Measurements from ENCODE around the gene SIVA1. TPM values are rescaled to one million over a fixed set of nuclear protein-coding genes. Genes with fewer than 3 reads are reported as not detected.
A peak's percentile ranks its signal among the peaks of the same experiment; 100 is the strongest.

Gene SIVA1
- polyA plus RNA-seq, 1 of the 3 experiments (the other 2 are of a cell fraction) = 137 TPM

DNA sequence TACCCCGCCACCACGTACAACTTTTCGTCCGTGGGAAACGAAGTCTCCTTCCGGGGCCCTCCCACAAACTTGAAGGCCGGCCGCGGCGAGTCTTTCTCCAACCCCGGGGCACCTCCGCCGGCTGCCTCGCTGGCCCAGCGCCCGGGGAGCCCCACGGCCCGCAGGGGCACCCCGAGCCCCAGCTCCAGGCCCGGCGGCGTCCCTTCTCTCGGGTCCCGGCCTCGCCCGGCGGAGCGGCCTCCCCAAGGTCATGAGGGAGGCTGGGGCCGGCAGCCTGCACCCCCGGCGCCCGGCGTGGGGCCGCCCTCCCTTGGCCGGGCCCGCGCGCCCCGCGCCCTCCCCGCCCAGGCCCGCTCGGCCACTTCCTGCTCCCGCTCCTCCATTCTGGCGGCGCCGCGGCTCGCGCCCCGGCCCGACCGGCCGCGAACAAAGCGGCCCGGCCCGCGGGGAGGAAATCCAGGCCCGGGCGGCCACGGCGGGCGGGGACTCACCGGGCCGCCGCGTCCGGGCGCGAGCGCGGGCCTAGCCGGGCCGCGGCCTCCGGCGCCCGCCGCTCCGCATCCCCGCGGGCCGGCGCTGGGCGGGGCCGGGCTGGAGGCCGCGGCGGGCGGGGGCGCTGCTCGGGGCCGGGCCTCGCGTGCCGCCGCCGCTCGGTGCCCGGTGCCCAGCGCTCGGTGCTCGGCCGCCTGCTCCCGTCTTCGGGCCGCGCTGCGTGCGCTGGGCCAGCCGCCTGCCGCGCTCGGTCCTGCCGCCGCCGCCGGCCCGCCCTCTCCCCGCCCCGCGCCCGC is 42.2 kb downstream of the SIVA1 start, which contains the start of gene AKT1:
TSS of gene AKT1 (minus strand) at position 756 of the 788 bp plus-strand sequence. CDS start 3,105 bp downstream, outside the sequence.
- peak; percentile 82 for DNase-seq
- CTCF ChIA-PET = interaction anchor here (0.8 to 4.2 kb wide), 6 partner anchors 10 to 71 kb away, joined by 3 to 25 read pairs (median 8); partner anchors contain the start of gene ADSS1
- WGBS (ENCODE audit: low lambda C conversion rate) = no CpG with 5 or more reads among the region's 124 CpGs

GRCh38 chr14:104795781-104796686 is 43.1 kb downstream of the SIVA1 start:
- 80% methylated on average over 6 of the region's 55 CpGs for WGBS (ENCODE audit: low lambda C conversion rate)

More for the DNA sequence above, 42.2 kb downstream of the SIVA1 start, which contains the start of gene AKT1:
- H3K36me3 ChIP-seq (replicated peaks in 1 of 2; ENCODE audit: control insufficient read depth in 1 of 2, insufficient read depth in 2 of 2, low read length in 1 of 2) = peaks cover 0 to 19% of the 10 kb centered on the region in 2 experiments
- peaks cover 8 to 47% of the 10 kb centered on the region in 2 experiments; a peak in 3 of 4 replicates for H3K4me1 ChIP-seq (ENCODE audit: control insufficient read depth in 1 of 2, insufficient read depth in 2 of 2, low read depth in 1 of 2, low read length in 1 of 2)
- H3K79me2 ChIP-seq (ENCODE audit: insufficient read depth) = peaks cover 49% of the 10 kb centered on the region
- no peaks in the 10 kb centered on the region for H3K9me2 ChIP-seq
- TF ChIP-seq IRF3 (IDR thresholded peaks at IDR 0.05; ENCODE audit: low read depth, low read length) (no peak), RFX5 (IDR thresholded peaks at IDR 0.05; ENCODE audit: low read length) (no peak), NRF1 (IDR thresholded peaks at IDR 0.05; ENCODE audit: low read depth, low read length) (no peak), POLR2AphosphoS5 (IDR thresholded peaks at IDR 0.05; ENCODE audit: low read depth, low read length) (no peak), RCOR1 (IDR thresholded peaks at IDR 0.05; ENCODE audit: low read length) (no peak)
- POLR2A ChIA-PET = interaction anchor here (1.1 kb wide), 1 partner anchor 42 kb away, joined by 3 read pairs; the partner anchor contains the start of gene SIVA1
- peak within 1 kb of the TSS; percentile 91 for H2AFZ ChIP-seq (ENCODE audit: low read depth)
- peaks cover 46% of the 10 kb centered on the region for H4K20me1 ChIP-seq (ENCODE audit: insufficient read depth)
- H3K4me2 ChIP-seq = peak within 1 kb of the TSS; percentile 100
- peak within 1 kb of the TSS; percentile 79 to 84 for H3K4me3 ChIP-seq (ENCODE audit: low read depth in 2 of 2, low read length in 1 of 2)
- peaks cover 19% of the 10 kb centered on the region for H3F3A ChIP-seq (replicated peaks; ENCODE audit: insufficient read depth)
- no peaks in the 10 kb centered on the region for H3K27me3 ChIP-seq (ENCODE audit: insufficient read depth)
- H3K9me3 ChIP-seq = no peaks in the 10 kb centered on the region
- peak within 1 kb of the TSS; percentile 58 to 70; a peak in 3 of 4 replicates for H3K27ac ChIP-seq (ENCODE audit: low read depth in 2 of 2, low read length in 1 of 2)
- peak within 1 kb of the TSS; percentile 85 for H3K9ac ChIP-seq

More at GRCh38 chr14:104795781-104796686, 43.1 kb downstream of the SIVA1 start:
- peak overlapping the region; percentile 91 for H2AFZ ChIP-seq (ENCODE audit: low read depth)
- POLR2A ChIA-PET = no interaction called here
- H3K27ac ChIP-seq (ENCODE audit: low read depth in 2 of 2, low read length in 1 of 2) = peak overlapping the region in 1 of 2 experiments; percentile 67; a peak in 1 of 4 replicates
- no peaks in the 10 kb centered on the region for H3K9me2 ChIP-seq
- H3K4me3 ChIP-seq (ENCODE audit: low read depth in 2 of 2, low read length in 1 of 2) = peak overlapping the region; percentile 55 to 79
- peaks cover 38% of the 10 kb centered on the region for H4K20me1 ChIP-seq (ENCODE audit: insufficient read depth)
- peak overlapping the region; percentile 60 for H3K9ac ChIP-seq
- peaks cover 40% of the 10 kb centered on the region for H3K79me2 ChIP-seq (ENCODE audit: insufficient read depth)
- H3F3A ChIP-seq (replicated peaks; ENCODE audit: insufficient read depth) = peaks cover 19% of the 10 kb centered on the region
- DNase-seq = peak; percentile 94
- CTCF ChIA-PET = interaction anchor here (1.2 to 4.2 kb wide), 3 partner anchors 21 to 30 kb away, joined by 3 to 25 read pairs (median 15); no protein-coding TSS in a partner anchor
- peaks cover 8 to 48% of the 10 kb centered on the region in 2 experiments; a peak in 3 of 4 replicates for H3K4me1 ChIP-seq (ENCODE audit: control insufficient read depth in 1 of 2, insufficient read depth in 2 of 2, low read depth in 1 of 2, low read length in 1 of 2)
- H3K4me2 ChIP-seq = peak overlapping the region; percentile 95
- TF ChIP-seq SIN3A (IDR thresholded peaks at IDR 0.05; ENCODE audit: borderline replicate concordance, low read depth, low read length) = no peak
- TF ChIP-seq POLR2AphosphoS5 (IDR thresholded peaks at IDR 0.05; ENCODE audit: low read depth, low read length) = 0 out of 2 replicates have a peak, but pooled peaks have one; percentile 42
- no peaks in the 10 kb centered on the region for H3K9me3 ChIP-seq
- H3K36me3 ChIP-seq (replicated peaks in 1 of 2; ENCODE audit: control insufficient read depth in 1 of 2, insufficient read depth in 2 of 2, low read length in 1 of 2) = peaks cover 0 to 11% of the 10 kb centered on the region in 2 experiments
- H3K27me3 ChIP-seq (ENCODE audit: insufficient read depth) = no peaks in the 10 kb centered on the region
